ENCODE measurements around the gene ETFRF1. TPM values are rescaled to one million over a fixed set of nuclear protein-coding genes. Genes with fewer than 3 reads are reported as not detected.

ETFRF1 gene
- total RNA-seq, 2 donors from 2014 or later: 21.2 to 26.5 TPM

DNA sequence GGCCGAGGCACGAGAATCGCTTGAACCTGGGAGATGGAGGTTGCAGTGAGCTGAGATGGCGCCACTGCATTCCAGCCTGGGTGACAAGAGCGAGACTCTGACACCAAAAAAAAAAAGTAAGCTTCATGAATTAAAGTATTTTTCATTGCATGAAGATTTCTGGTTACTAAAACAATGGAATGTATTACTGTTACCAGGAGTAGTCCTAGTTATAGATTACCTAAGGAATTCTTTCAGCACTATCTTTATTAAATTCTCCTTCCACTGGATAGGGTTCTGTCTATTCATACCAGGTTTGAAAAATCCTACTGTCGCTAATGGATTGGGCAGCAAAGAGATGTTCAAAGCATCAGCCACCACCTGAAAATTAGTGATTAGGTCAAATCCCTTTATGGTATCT, 12.4 kb downstream of the ETFRF1 start:
- intact Hi-C loops (cut with DNase I): no loop called here
- no peak for DNase-seq (ENCODE audit: low spot score)

DNA sequence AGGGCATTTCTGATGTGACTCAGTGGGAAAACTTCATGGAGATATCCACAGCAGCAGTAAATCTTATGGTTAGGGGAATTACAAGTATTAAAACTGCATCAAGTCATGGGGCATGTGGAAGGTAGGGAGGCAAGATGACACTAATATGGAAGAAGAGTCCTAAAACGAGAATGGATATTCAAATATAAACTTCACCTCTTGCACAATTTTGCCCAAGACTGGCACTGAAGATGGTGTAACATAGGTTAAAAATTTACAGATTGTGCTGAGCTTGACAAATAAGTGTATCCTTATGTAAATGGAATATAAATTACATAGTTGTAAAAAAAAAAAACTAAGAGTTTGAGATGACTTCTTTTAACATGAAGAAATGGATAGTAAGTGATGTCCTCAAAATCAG, 12.8 kb downstream of the ETFRF1 start:
- intact Hi-C loops (cut with DNase I): no loop called here
- DNase-seq (ENCODE audit: low spot score): no peak

DNA sequence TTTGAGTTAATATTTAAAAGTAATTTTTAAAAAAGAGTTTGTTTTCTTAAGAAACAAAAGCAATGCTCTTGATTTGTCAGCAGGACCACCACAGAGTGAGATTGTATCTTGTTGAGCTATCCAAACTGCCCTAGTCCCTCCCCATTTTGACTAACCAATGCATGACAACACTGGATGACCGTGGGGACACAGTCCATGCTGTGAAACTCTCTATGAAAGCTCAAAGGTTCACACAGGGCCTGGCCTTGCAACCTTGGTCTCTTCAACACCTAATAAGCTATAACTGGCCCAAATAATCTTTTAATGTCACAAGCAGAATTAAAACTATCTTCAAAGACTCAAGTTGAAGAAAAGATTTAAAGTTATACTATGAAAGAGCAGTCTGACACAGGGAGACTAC, 13.5 kb downstream of the ETFRF1 start:
- no peak for DNase-seq (ENCODE audit: low spot score)
- intact Hi-C loops (cut with DNase I): no loop called here

DNA sequence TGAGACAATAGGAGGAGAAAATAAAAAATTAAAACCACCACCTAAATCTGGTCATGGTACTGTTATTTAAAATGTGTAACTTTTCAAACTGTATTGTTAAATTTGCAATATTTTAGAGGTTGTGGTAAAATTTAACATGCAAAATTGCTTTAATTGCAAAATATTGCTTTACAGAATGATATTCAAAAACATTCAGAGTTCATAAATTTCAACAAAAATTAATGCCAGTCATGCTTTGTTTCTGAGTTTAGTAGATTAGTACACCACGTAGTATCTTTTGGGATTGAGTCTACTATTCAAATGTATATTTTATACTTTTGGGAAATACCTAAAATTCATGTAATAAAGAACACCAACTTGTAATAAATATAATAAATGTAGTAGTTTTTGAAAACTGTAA, 18.3 kb downstream of the ETFRF1 start:
- intact Hi-C loops (cut with DNase I): no loop called here
- no peak for DNase-seq (ENCODE audit: low spot score)

DNA sequence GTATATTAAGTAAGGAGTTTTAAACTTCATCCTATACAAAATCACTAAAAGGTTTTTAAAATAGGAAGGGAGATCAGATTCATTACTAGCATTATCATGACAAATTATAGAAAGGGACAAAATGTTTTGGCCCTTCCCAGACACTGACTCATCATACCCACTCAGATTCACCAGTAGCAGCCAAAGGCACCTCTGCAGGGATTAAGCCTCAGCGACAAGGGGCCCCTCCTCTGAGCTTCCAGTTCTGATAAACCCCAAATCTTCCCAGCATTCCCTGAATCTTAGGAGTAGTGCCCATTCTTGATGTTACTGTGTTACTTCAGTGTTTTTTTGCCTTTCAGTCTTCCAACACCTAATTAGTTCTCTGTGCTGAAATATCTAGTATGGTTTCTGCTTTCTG, 41.2 kb downstream of the ETFRF1 start:
- intact Hi-C loops (cut with DNase I): no loop called here
- no peak for DNase-seq (ENCODE audit: low spot score)

DNA sequence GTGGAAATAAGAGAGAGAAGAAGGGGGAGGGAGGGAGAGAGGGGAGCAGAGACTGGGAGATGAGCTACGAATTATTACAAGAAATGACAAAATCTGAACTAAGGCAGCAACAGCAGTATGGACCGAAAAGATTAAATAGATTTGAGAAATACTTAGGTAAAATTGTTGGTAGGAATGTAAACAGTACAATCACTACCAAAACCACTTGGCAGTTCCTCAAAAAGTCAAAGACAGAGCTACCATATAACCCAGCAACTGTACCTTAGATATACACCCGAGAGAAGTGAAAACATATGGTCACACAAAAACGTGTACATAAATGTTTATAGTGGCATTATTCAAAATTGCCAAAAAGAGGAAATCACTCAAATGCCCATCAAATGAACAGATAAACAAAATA, 41.6 kb downstream of the ETFRF1 start:
- no peak for DNase-seq (ENCODE audit: low spot score)
- intact Hi-C loops (cut with DNase I): no loop called here

DNA sequence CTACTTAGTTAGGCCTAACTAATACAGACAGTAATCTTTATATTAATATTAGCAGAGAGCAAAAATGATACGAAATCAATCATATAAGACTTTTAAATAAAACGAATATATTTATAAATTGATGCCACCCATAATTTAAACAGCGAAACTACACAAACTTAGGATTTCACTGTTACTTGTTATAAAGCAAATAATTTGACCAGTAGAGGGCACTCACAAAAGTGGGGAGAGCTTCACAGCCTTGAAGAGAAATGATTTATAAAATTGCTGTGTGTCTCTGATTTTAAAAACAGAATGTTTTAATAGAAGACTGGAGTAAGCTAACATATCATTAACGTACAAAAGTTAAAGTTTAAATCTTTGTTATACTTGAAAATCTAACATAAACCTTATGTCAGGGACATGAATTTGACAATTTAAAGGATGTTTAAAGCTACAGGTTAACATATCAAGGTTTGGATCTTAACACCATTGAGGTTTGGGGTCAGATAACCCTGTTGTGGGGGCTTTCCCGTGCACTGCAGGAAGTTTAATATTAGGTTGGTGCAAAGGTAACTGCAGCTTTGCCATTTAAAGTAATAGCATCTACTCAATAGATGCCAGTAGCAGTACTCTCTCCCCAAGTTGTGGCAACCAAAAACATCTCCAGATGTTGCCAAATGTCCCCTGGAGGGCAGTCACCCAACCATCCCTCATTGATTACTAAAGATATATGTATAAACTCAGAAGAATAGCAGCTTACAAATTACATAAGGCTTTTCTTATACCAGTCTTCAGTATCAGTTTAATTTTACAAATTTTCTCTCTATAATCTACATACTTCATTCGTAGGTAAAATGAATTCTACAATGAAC, 46.4 kb downstream of the ETFRF1 start:
- DNase-seq (ENCODE audit: low spot score): no peak
- intact Hi-C loops (cut with DNase I): no loop called here

DNA sequence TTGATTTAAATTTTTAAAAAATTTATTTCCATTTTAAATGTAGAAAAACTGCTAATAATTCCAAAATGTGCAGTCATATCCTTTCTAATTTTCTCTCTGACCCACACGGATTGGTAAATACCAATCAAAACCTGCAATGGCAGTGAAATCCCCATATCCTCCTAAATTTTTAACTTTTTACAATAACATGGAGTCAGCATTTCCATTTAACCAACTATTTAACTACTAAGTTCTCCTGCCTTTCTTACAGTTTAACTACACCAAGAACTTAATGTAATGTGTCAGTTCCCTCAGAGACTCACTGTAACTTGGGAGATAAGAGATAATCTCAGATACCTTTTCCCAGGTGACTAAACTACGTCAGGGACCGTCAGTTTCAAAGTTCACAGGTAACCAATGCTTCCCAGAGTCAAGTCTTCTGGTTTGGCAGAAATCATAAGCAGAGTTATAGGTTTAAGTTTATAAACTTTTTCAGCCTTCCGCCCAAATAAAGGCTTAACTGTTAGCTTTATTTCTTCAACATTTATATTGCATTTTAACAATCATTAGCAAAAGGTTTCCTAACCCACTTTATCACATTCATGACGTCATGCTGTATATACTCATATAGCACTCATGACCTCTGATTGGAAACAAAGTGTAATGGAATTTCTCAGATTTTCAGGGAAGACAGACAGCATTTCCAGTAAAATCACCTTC, 48.1 kb downstream of the ETFRF1 start:
- intact Hi-C loops (cut with DNase I): no loop called here
- DNase-seq (ENCODE audit: low spot score): no peak

DNA sequence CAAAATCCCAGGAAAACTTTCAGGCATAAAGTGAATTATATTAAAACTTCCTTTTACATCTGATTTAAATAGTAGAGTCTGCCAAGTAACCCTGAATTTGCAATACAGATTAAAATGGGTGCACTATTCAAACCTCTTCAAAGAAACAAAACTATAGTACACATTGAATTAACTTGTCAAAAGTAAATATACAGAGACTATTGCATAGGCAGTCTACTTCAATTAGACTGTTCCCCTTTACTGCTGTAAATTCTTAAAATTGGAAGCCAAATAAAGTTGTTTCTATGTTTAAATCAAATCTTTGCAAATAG, 48.6 kb downstream of the ETFRF1 start:
- no peak for DNase-seq (ENCODE audit: low spot score)
- intact Hi-C loops (cut with DNase I): no loop called here

DNA sequence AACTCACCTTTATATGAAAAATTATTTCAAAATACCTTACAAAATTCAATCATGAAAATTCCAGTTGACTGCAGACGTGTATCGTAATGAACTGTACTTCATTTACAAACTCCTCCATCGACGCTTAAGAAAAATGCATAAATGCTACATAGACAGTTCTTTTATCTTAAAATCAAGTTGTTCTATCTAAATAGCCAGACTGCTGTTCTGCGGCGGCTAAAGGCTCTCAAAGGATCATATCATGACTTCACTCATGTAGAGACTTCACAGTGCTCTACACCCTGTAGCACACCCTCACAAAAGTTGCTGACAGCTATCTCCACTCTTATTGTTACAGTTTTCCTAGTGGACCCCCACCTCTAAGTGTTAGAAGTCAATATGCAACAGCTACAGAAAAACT, 50.5 kb downstream of the ETFRF1 start:
- DNase-seq (ENCODE audit: low spot score): no peak
- intact Hi-C loops (cut with DNase I): no loop called here

DNA sequence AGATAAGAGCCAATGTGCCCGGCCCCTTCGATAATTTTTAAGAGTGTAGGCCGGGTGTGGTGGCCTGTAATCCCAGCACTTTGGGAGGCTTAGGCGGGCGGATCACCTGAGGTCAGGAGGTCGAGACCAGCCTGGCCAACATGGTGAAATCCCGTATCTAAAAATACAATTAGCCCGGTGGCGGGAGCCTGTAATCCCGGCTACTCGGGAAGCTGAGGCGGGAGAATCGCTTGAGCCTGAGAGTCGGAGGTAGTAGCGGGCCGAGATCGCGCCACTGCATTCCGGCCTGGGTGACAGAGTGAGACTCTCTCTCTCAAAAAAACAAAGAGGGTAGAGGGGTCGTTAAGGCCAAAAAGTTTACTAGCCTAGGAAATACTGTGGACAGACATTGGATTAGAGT, 53.1 kb downstream of the ETFRF1 start:
- intact Hi-C loops (cut with DNase I): no loop called here

DNA sequence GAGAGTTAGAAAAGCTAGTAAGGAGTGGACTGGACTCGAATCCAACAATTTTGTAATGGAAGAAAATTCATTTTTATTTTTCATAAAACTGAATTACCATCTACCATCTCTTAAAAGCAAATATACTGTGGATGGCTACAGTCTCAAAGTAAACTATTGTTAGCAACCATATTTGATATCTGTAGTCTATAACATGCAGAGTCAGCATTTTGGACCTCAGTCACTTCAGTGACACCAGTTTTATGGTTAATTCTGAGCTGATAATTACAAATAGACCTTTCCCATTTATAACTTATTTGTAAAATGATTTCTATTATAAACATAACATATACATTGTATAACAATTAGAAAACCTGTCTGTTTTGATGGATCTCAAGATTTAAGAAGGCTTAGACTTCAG, 53.7 kb downstream of the ETFRF1 start:
- no peak for DNase-seq (ENCODE audit: low spot score)
- intact Hi-C loops (cut with DNase I): no loop called here

More for the DNA sequence above, 53.1 kb downstream of the ETFRF1 start:
- DNase-seq (ENCODE audit: low spot score): no peak

DNA sequence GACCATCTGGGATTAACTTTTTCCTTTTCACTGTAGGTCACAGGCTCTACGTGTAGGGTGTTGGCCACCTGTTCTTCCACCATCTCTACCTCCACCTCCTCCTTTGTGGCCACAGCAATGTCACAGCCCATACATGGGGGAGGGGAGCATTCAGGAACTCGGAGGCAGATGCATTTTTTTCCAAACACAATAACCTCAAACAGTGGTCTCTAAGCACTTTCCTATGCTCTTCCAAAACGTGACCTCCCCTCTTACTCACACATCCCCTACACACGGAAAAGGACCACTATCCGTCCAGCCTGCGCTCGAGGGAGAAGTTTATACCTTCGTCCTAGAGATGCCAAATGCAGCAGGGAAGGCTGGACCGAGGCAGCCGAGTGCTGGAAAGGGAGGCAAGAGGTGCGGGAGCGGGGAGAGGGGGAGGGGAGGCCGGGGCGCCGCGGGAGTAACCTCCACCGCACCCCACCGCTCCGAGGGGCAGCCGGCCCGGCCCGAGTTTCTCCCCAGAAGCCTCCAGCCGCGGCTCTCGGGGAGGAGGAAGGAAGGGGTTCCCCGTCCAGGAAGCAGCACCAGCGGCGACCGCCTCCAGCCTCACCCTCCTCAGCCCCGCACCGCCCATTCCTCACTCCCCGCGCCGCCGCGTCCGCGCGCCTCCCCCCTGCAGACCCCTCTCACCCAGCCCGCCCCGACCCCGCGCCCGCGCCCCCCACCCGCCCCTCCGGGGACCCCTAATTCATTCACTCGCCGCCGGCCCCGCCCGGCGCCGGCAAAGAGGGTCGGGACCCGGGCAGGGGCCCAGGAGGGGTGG, 55.1 kb downstream of the ETFRF1 start:
- DNase-seq (ENCODE audit: low spot score): peak; percentile 90
- intact Hi-C loops (cut with DNase I): no loop called here

DNA sequence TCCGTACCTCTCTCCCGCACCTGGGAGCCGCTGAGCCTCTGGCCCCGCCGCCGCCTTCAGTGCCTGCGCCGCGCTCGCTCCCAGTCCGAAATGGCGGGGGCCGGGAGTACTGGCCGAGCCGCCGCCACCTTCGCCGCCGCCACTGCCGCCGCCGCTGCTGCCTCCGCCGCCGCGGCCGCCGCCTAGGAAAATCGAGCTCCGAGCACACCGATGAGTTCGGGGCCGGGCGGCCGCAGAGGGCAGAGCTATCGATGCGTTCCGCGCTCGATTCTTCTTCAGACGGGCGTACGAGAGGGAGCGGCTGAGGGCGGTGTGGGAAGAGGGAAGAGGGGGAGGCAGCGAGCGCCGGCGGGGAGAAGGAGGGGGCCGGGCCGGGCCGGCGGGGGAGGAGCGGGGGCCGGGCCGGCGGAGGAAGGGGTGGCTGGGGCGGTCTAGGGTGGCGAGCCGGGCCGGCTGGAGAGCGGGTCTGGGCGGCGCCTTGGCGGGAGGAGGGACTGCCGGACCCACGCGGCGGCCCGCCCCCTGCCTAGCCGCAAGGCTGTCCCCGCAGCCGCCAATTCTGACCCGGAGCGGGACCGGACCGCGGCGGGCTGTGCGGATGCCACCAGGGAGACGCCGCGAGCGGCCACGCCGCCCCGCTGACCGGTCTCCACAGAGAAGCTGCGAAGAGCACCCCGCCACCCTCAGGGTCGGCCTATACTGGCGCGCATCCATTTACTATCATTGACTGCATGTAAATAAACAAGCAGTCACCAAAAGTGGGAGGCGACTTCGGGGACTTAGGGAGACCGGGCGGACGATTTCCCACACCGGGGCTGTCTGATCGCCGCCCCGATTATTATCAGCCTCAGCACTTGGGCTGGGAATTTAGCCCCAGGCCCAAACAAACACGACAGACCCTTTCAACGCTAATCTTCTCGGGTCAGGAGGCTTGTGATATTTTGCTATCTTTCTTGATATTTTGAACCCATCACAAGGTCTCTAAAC, 56.0 kb downstream of the ETFRF1 start, which contains the start of gene KRAS:
Gene KRAS (minus strand): TSS at position 186 of the 987 bp plus-strand sequence.
- intact Hi-C loops (cut with DNase I): no loop called here
- DNase-seq (ENCODE audit: low spot score): peak; percentile 99

DNA sequence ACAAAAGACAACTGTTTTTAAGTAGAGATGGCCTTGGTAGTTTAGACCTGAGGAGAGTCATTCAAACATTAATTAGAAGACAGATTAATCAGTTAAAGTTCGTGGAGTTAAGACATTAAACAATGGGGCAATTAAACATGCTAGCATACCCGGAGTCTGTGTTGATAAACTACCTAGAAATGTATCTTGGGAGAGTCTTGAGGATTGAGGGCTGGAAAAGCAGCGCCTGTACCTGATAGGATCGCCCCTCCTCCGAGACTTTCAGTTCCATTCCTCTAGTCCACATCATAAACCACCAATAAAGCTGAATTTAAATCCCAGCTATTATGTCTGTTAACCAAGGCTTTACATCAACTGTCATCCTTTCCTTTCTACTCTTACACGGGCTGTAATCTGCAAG, 56.7 kb downstream of the ETFRF1 start:
- intact Hi-C loops (cut with DNase I): no loop called here

DNA sequence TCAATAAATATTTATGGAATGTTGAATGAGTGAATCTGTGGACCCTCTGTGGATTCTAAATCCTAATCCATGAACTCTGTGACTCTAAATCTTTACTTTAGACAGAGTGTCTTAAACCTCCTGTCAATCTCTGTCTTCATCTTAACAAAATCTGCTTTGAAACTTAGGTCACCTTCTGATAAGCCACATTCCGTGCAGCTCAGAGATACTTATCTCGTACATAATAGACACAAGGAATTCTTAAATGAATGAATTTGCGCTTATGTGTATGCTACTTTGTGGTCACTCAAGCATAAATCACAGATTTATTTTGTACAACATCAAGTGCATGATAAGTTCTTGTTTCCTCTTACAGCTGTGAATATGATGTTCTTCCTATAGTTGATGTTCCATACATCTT, 57.9 kb downstream of the ETFRF1 start:
- no peak for DNase-seq (ENCODE audit: low spot score)
- intact Hi-C loops (cut with DNase I): no loop called here

More for the DNA sequence above, 56.7 kb downstream of the ETFRF1 start:
- no peak for DNase-seq (ENCODE audit: low spot score)

DNA sequence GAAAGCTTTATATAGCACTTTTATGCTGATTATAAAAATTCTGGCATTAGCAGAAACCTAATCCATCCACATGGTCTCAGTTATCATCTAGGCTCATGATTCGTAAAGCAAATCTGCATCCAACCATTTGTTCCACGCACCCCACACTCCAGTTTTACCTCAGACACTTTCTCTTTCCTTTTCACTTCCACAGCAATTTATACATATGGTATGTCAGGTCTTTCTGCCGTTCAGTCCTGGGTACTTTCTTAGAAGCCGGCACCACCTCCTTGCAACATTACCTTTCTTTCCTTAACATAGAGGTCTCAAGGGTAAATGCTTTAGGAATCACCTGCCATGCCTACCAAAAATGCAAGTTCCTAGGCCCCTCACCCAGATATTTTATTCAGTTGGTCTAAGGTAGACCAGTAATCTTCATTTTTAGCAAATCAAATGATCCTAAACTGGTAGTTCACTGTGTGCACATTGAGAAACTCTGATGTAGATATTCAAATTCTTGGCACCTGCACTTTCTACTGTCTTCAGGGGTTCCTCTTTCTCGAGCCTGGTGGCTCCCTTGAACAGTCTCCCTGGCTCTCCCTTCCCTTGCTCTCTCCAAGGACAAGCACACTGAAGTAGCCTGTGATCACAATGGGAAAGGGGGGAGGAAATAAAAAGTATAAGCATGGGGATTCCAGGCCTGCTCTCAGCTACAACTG, 58.5 kb downstream of the ETFRF1 start:
- intact Hi-C loops (cut with DNase I): no loop called here
- DNase-seq (ENCODE audit: low spot score): no peak

DNA sequence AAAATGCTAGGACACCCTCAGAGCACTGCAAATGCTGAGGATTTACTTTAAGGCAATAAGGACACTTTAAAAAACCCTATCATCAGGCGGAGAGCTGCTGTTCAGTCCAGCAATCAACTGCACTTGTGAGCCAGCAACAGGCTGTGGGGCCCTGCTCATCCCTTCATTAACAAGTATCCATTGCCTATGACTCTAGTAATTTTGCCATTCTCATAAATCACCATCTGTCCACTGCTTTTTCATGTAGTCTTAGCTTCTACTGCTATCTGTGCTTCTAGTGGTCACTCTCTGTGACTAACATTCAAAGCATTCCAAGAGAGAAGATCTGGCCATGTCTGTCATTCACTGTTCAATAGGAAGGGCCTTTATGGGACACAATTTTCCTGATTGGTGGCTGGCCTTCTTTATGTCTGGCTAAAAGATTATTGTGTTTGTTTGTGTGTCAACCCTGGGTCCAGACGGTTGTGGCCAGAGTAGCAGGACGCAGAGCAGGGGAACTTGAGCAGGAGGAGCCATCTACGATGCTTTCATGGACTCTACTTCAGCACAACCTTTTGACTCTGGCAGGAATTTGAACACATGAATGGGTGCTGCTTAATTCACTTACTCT, 59.3 kb downstream of the ETFRF1 start:
- intact Hi-C loops (cut with DNase I): no loop called here
- no peak for DNase-seq (ENCODE audit: low spot score)
